H1 (cell line): ENCODE measurements around the gene ZBTB20. TPM values are rescaled to one million over a fixed set of nuclear protein-coding genes. Genes with fewer than 3 reads are reported as not detected.

Experiments used
- CTCF ChIA-PET: fragments of 300-600 bp; sonication (Branson Sonifier 250); formaldehyde crosslinking; loops from one replicate; lab custom pipeline; 2021; ENCODE audit not compliant: partially characterized antibody; lab: Charles Lee
- POLR2A ChIA-PET: fragments of 300-600 bp; sonication (Branson Sonifier 250); formaldehyde crosslinking; loops from one replicate; lab custom pipeline; 2021; ENCODE audit warnings: inconsistent platforms; ENCODE audit not compliant: partially characterized antibody; lab: Charles Lee
- DNase-seq, 2 experiments: peaks; one replicate each; pipeline versions ENCODE4 v3.0.0 to v3.0.0-alpha.2; 2010 to 2022; ENCODE audit warnings: low spot score in 2 of 2, low read depth in 1 of 2, mixed read lengths in 1 of 2
- FAIRE-seq: peaks from 2 replicates; lab custom pipeline; 2011; peaks lifted over from hg19 to GRCh38; lab: Jason Lieb, UNC
- H2AFZ ChIP-seq: 2 replicates; pipeline ENCODE4 v1.8.1; 2012; ENCODE audit warnings: low read length, inconsistent platforms
- H2AK5ac ChIP-seq: 2 replicates; pipeline ENCODE4 v1.6.1; 2013; ENCODE audit warnings: low read depth, low read length
- H2BK120ac ChIP-seq: replicated peaks from 2 replicates; pipeline ENCODE3; 2013; ENCODE audit warnings: low read depth, low read length, inconsistent platforms
- H2BK12ac ChIP-seq: 2 replicates; pipeline ENCODE4 v1.6.1; 2013; ENCODE audit warnings: low read depth, low read length
- H2BK15ac ChIP-seq: 2 replicates; pipeline ENCODE4 v1.6.1; 2013; ENCODE audit warnings: low read length
- H2BK20ac ChIP-seq: 2 replicates; pipeline ENCODE4 v1.6.1; 2013; ENCODE audit warnings: low read length
- H2BK5ac ChIP-seq: 2 replicates; pipeline ENCODE4 v1.6.1; 2013; ENCODE audit warnings: low read depth, low read length
- H3K14ac ChIP-seq: 2 replicates; pipeline ENCODE4 v1.6.1; 2013; ENCODE audit warnings: inconsistent platforms; ENCODE audit not compliant: insufficient read length
- H3K18ac ChIP-seq: 2 replicates; pipeline ENCODE4 v1.6.1; 2013; ENCODE audit warnings: low read length; ENCODE audit errors: extremely low read depth
- H3K23ac ChIP-seq: 2 replicates; pipeline ENCODE4 v1.6.1; 2013; ENCODE audit warnings: inconsistent platforms; ENCODE audit not compliant: insufficient read length
- H3K23me2 ChIP-seq: 2 replicates; pipeline ENCODE4 v1.6.1; 2013; ENCODE audit warnings: low read depth, low read length
- H3K27ac ChIP-seq: 2 replicates; pipeline ENCODE4 v1.6.1; 2011; ENCODE audit warnings: low read depth, low read length, inconsistent platforms
- H3K27me3 ChIP-seq, 4 experiments: replicated peaks in 1 of 4; 1 replicate in 1 of 4; 2 replicates in 3 of 4; pipeline versions ENCODE4 v1.6.1 to v1.8.1; 2011 to 2013; ENCODE audit warnings: low read length in 3 of 4, mild to moderate bottlenecking in 3 of 4, inconsistent platforms in 2 of 4, mixed read lengths in 2 of 4, moderate library complexity in 1 of 4; ENCODE audit not compliant: control insufficient read depth in 3 of 4, insufficient read depth in 3 of 4; ENCODE audit errors: extremely low read depth in 1 of 4
- H3K36me3 ChIP-seq, 4 experiments: 2 replicates each; pipeline versions ENCODE4 v1.6.1 to v1.8.1; 2011 to 2013; ENCODE audit warnings: mild to moderate bottlenecking in 4 of 4, low read length in 3 of 4, moderate library complexity in 2 of 4, control low read depth in 1 of 4, inconsistent platforms in 1 of 4; ENCODE audit not compliant: insufficient read depth in 4 of 4, control insufficient read depth in 2 of 4
- H3K4ac ChIP-seq: replicated peaks from 2 replicates; pipeline ENCODE3; 2013; ENCODE audit warnings: low read length, low read depth, mixed read lengths, inconsistent platforms; ENCODE audit not compliant: insufficient read length
- H3K4me1 ChIP-seq, 4 experiments: replicated peaks in 1 of 4; 1 replicate in 1 of 4; 2 replicates in 3 of 4; pipeline versions ENCODE4 v1.6.1 to v1.8.1; 2011 to 2013; ENCODE audit warnings: low read length in 3 of 4, inconsistent platforms in 2 of 4, mixed read lengths in 1 of 4; ENCODE audit not compliant: insufficient read depth in 4 of 4, control insufficient read depth in 3 of 4
- H3K4me2 ChIP-seq, 2 experiments: 2 replicates each; pipeline versions ENCODE4 v1.6.1 to v1.8.1; 2011 to 2013; ENCODE audit warnings: low read depth in 2 of 2, low read length in 2 of 2, control low read depth in 1 of 2, inconsistent platforms in 1 of 2, mild to moderate bottlenecking in 1 of 2; ENCODE audit not compliant: insufficient read depth in 1 of 2
- H3K4me3 ChIP-seq, 4 experiments: fragments of 200-600, 300-600 bp in 1 of 4; sonication (generic), shearing (Covaris generic), sonication (Bioruptor Twin) in 1 of 4; 2 replicates each; pipeline versions ENCODE4 v1.5.1 to v1.8.1; 2011 to 2016; ENCODE audit warnings: low read length in 4 of 4, low read depth in 3 of 4, control low read depth in 2 of 4, inconsistent platforms in 2 of 4, mild to moderate bottlenecking in 2 of 4, mixed read lengths in 1 of 4, moderate library complexity in 1 of 4; ENCODE audit not compliant: insufficient read depth in 2 of 4; ENCODE audit errors: extremely low read depth in 1 of 4
- H3K56ac ChIP-seq: replicated peaks from 2 replicates; pipeline ENCODE3; 2013; ENCODE audit warnings: low read depth, mild to moderate bottlenecking, mixed read lengths, low read length, inconsistent platforms; ENCODE audit not compliant: insufficient read length
- H3K79me1 ChIP-seq: 2 replicates; pipeline ENCODE4 v1.6.1; 2013; ENCODE audit warnings: low read depth, low read length, control low read depth
- H3K79me2 ChIP-seq, 2 experiments: 2 replicates each; pipeline versions ENCODE4 v1.6.1 to v1.8.1; 2012 to 2013; ENCODE audit warnings: low read length in 2 of 2, mild to moderate bottlenecking in 2 of 2, inconsistent platforms in 1 of 2; ENCODE audit not compliant: insufficient read depth in 2 of 2, control insufficient read depth in 1 of 2
- H3K9ac ChIP-seq, 4 experiments: replicated peaks in 1 of 4; 1 replicate in 1 of 4; 2 replicates in 3 of 4; pipeline versions ENCODE4 v1.6.1 to v1.8.1; 2011 to 2013; ENCODE audit warnings: low read depth in 3 of 4, low read length in 3 of 4, control low read depth in 2 of 4, mild to moderate bottlenecking in 2 of 4, moderate library complexity in 2 of 4, inconsistent platforms in 1 of 4; ENCODE audit errors: extremely low read depth in 1 of 4
- H3K9me3 ChIP-seq, 2 experiments: 2 replicates each; pipeline versions ENCODE4 v1.6.1 to v1.8.1; 2012 to 2013; ENCODE audit warnings: mild to moderate bottlenecking in 2 of 2, moderate library complexity in 2 of 2, control low read depth in 1 of 2, inconsistent platforms in 1 of 2, low read depth in 1 of 2, low read length in 1 of 2, mixed read lengths in 1 of 2; ENCODE audit not compliant: insufficient read depth in 2 of 2
- H4K20me1 ChIP-seq, 2 experiments: replicated peaks in 1 of 2; 2 replicates each; pipeline versions ENCODE3 to v1.8.1; 2011 to 2013; ENCODE audit warnings: inconsistent platforms in 2 of 2, low read length in 2 of 2, mild to moderate bottlenecking in 1 of 2; ENCODE audit not compliant: insufficient read depth in 2 of 2, control insufficient read depth in 1 of 2
- H4K5ac ChIP-seq: 2 replicates; pipeline ENCODE4 v1.6.1; 2013; ENCODE audit warnings: low read length, low read depth, mixed read lengths, inconsistent platforms; ENCODE audit not compliant: insufficient read length
- H4K8ac ChIP-seq: 2 replicates; pipeline ENCODE4 v1.8.0; 2013; ENCODE audit warnings: mild to moderate bottlenecking, moderate library complexity, low read length, inconsistent platforms; ENCODE audit not compliant: insufficient read depth; ENCODE audit errors: extremely low read depth
- H4K91ac ChIP-seq: replicated peaks from 2 replicates; pipeline ENCODE3; 2013; ENCODE audit warnings: low read length, mixed read lengths, inconsistent platforms; ENCODE audit not compliant: insufficient read length
- ATF2 ChIP-seq: IDR thresholded peaks from 2 replicates; pipeline ENCODE4 v1.6.1; 2012; ENCODE audit warnings: low read length, inconsistent platforms
- MAFK ChIP-seq: IDR thresholded peaks from 2 replicates; pipeline ENCODE4 v1.6.1; 2012; ENCODE audit warnings: low read depth, mild to moderate bottlenecking, improper control_type of control experiment, low read length
- PHF8 ChIP-seq: fragments of 200-600 bp; sonication (generic); conservative IDR thresholded peaks from 2 replicates; pipeline ENCODE4 v1.7.1; 2012; ENCODE audit warnings: low read depth, mild to moderate bottlenecking, inconsistent platforms, low read length, moderate library complexity
- POLR2A ChIP-seq, 2 experiments: IDR thresholded peaks; 1 replicate in 1 of 2; 2 replicates in 1 of 2; pipeline ENCODE4 v1.6.1; 2011; ENCODE audit warnings: low read depth in 2 of 2, low read length in 2 of 2, mild to moderate bottlenecking in 2 of 2; ENCODE audit errors: control extremely low read depth in 1 of 2
- RXRA ChIP-seq: IDR thresholded peaks from 2 replicates; pipeline ENCODE4 v1.6.1; 2011; ENCODE audit warnings: low read depth, mild to moderate bottlenecking, low read length, moderate library complexity; ENCODE audit not compliant: insufficient read depth
- SAP30 ChIP-seq: fragments of 300-600 bp; sonication (generic); IDR thresholded peaks from 2 replicates; pipeline ENCODE4 v1.7.1; 2012; ENCODE audit warnings: low read length, moderate library complexity, mild to moderate bottlenecking, inconsistent platforms; ENCODE audit not compliant: insufficient read depth, insufficient replicate concordance
- SIN3A ChIP-seq, 2 experiments: IDR thresholded peaks in 1 of 2; conservative IDR thresholded peaks in 1 of 2; 2 replicates each; pipeline ENCODE4 v1.6.1; 2011 to 2012; ENCODE audit warnings: low read length in 2 of 2, improper control_type of control experiment in 1 of 2, low read depth in 1 of 2, mild to moderate bottlenecking in 1 of 2
- SIRT6 ChIP-seq: IDR thresholded peaks from one replicate; pipeline ENCODE4 v1.7.1; 2012; ENCODE audit warnings: low read length, inconsistent platforms
- SRF ChIP-seq: IDR thresholded peaks from 2 replicates; pipeline ENCODE4 v1.6.1; 2011; ENCODE audit warnings: mild to moderate bottlenecking, low read depth, low read length, moderate library complexity
- TAF7 ChIP-seq: optimal IDR thresholded peaks from 2 replicates; pipeline ENCODE3; 2011; ENCODE audit warnings: low read depth, mild to moderate bottlenecking, inconsistent platforms, low read length, moderate library complexity, borderline replicate concordance
- WGBS, 2 experiments: shearing (Covaris generic) in 1 of 2; methylation state at CpG; one replicate each; pipeline versions ENCODE4 v1.1.6 to v1.1.7; 2013 to 2015; ENCODE audit warnings: low lambda C conversion rate in 2 of 2, mixed read lengths in 2 of 2, inconsistent platforms in 1 of 2, low coverage in 1 of 2, missing lambda C conversion rate in 1 of 2; ENCODE audit not compliant: insufficient replicate concordance in 2 of 2, insufficient coverage in 1 of 2, insufficient read length in 1 of 2; ENCODE audit errors: extremely low coverage in 1 of 2, missing lambda C conversion rate in 1 of 2; 5-methylcytosine and 5-hydroxymethylcytosine counted together
- polyA plus RNA-seq, 7 experiments: library from polyadenylated mRNA; depleted of rRNA in 3 of 7; stranded (reverse) in 5 of 7; unstranded in 2 of 7; fragments of >200 nt in 5 of 7; fragments of 200-250 nt in 2 of 7; gene quantifications; 1 replicate in 5 of 7; 2 replicates in 1 of 7; 4 replicates in 1 of 7; pipeline versions ENCODE4 v1.2.1 to v1.2.3, GENCODE V29; 2011 to 2013; ENCODE audit warnings: missing spikeins in 2 of 7, mixed read lengths in 2 of 7
- total RNA-seq: library from RNA; stranded (reverse); fragmentation: NEBNext Ultra II Directional; extraction: Animal tissue kit (Norgen Biotek cat#: 25700); gene quantifications from 2 replicates; pipeline ENCODE4 v1.2.1, GENCODE V29; 2021

Gene ZBTB20
- total and polyA plus RNA-seq, 2 of the 8 experiments (the other 6 are each of a cell fraction or from before 2014, with no cell fraction given) = 0.35 to 1.3 TPM

GRCh38 chr3:114466251-114466650 is 680.8 kb downstream of the ZBTB20 start:
- Histone ChIP-seq H3K18ac (no peak overlapping the region), H3K4ac (no peak overlapping the region), H2AFZ (no peak overlapping the region), H3K4me2 (no peak overlapping the region), H2BK12ac (no peak overlapping the region), H3K4me3 (no peak overlapping the region), H3K23ac (no peak overlapping the region), H3K27me3 (no peaks in the 10 kb centered on the region), H4K5ac (no peak overlapping the region), H3K79me1 (no peaks in the 10 kb centered on the region), H3K36me3 (no peaks in the 10 kb centered on the region), H2BK15ac (no peak overlapping the region), H3K14ac (no peak overlapping the region), H4K20me1 (no peaks in the 10 kb centered on the region), H2BK5ac (no peak overlapping the region), H3K4me1 (peaks cover 0 to 5% (median 0%) of the 10 kb centered on the region in 4 experiments; a peak in 1 of 7 replicates), H3K23me2 (no peaks in the 10 kb centered on the region), H3K9ac (peak overlapping the region in 1 of 4 experiments; percentile 8; a peak in 1 of 7 replicates), H2BK20ac (no peak overlapping the region), H3K56ac (no peak overlapping the region), H2BK120ac (no peak overlapping the region), H3K9me3 (no peaks in the 10 kb centered on the region), H2AK5ac (no peak overlapping the region), H4K91ac (no peak overlapping the region), H4K8ac (no peak overlapping the region), H3K27ac (no peak overlapping the region), H3K79me2 (no peaks in the 10 kb centered on the region)
- TF ChIP-seq POLR2A (IDR thresholded peaks at IDR 0.05; ENCODE audit: control extremely low read depth in 1 of 2, low read depth in 2 of 2, low read length in 2 of 2) (no peak), RXRA (no peak), ATF2 (no peak), SIRT6 (no peak), MAFK (no peak), SIN3A (conservative IDR thresholded peaks at IDR 0.05 in 1 of 2, IDR thresholded peaks at IDR 0.05 in 1 of 2; ENCODE audit: low read depth in 1 of 2, low read length in 2 of 2) (no peak), SAP30 (no peak), SRF (no peak), TAF7 (no peak), PHF8 (no peak)
- WGBS, 2 experiments = 91% methylated on average over 2 of the region's 2 CpGs; no CpG with 5 or more reads in 1 of the 2 experiments
- FAIRE-seq (no peak), DNase-seq (no peak)
- ChIA-PET POLR2A (no interaction called here), CTCF (no interaction called here)
